ENCODE results near the gene DAZ2.
"Not testable (repeated sequence)": the region's sequence is repeated elsewhere in the genome, so short reads cannot be mapped to it uniquely, and the experiment has no call there.

GRCh38 chrY:23210681-23211080 lies 8.7 kb upstream of the DAZ2 start:
- TF ChIP-seq MAFK (IDR thresholded peaks at IDR 0.05; ENCODE audit: low read depth, low read length); CTCF (conservative IDR thresholded peaks at IDR 0.05; ENCODE audit: low read depth, low read length); POLR2A (IDR thresholded peaks at IDR 0.05; ENCODE audit: low read depth, low read length); SMC3 (IDR thresholded peaks at IDR 0.05; ENCODE audit: low read depth, low read length); FOS (IDR thresholded peaks at IDR 0.05; ENCODE audit: low read depth, low read length); ELK1 (IDR thresholded peaks at IDR 0.05; ENCODE audit: borderline replicate concordance, low read depth, low read length); MAZ (IDR thresholded peaks at IDR 0.05; ENCODE audit: borderline replicate concordance, low read depth, low read length); CHD1 (IDR thresholded peaks at IDR 0.05; ENCODE audit: low read depth, low read length): not testable (repeated sequence)

Data from IMR-90 (cell line).